Renal cortex interstitium (tissue), 11 donors: Measurements from ENCODE around the gene NSFL1C. TPM values are rescaled to one million over a fixed set of nuclear protein-coding genes. Genes with fewer than 3 reads are reported as not detected.

Experiments used
- DNase-seq, 11 donors: peaks; one replicate each; pipeline ENCODE4 v3.0.0-alpha.2; 2013; ENCODE audit warnings: low read depth in 9 of 11, low spot score in 4 of 11; ENCODE audit errors: extremely low read depth in 1 of 11
- polyA plus RNA-seq, 3 donors: library from polyadenylated mRNA; unstranded; fragments of 120-200 nt; gene quantifications; one replicate each; pipeline ENCODE4 v1.2.1, GENCODE V29; 2013; ENCODE audit not compliant: insufficient read length in 3 of 3

NSFL1C gene
- polyA plus RNA-seq, 3 donors = 96.5 to 110 (median 103) TPM

DNA sequence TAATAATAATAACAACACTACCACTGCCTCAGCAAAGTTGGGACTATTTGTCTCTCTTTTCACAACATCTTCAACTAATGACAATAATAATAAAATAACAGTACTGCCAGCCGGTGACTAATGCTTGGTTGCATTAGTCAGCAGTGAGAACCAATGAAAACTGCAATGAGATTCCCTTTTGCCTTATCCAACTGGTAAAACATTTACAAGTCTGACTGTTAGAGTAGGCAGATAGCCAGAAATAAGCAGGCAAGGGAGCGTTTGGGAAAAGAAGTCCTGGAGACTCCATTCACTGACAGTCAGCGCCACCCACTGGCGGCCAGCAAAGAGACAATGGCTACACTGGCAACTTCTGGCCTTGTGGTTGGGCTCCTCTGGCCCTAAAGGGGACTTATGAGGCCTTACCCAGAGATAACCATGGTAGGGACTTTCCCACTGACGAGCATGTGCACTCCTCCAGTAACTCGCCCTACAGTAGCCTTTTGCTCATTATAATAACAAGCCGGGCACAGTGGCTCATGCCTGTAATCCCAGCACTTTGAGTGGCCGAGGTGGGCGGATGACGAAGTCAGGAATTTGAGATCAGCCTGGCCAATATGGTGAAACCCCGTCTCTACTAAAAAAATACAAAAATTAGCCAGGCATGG lies 3.4 kb upstream of the NSFL1C start:
- peak; percentile 39 to 89 (median 65) for DNase-seq

DNA sequence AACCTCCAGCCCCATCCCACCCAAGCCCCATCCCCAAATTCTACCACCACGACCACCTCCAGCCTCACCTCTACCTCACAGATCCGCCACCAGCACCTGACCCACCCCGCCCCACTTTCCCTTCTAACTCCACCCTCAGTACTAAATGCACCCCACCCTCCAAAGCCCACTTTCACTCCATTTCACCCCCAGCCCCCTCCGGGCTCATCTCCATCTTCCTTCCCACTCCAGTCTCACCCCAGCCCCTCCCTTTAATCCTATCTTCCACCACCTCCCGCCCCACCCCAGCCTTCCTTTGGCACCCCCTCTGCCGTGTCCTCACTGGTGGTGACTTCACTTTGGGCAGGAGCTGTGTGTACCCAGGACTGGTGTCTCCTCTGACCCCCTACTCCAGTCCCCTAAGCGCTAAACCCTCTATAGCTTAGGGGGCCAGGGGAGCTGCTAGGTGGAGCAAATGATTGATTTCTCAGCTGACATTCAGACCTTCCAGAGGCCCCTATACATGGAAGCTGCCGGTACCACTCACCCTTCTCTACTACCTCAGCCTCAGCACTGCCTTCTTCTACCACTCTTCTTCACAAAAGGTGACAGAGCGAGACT lies 2.8 kb upstream of the NSFL1C start:
- DNase-seq = no peak

DNA sequence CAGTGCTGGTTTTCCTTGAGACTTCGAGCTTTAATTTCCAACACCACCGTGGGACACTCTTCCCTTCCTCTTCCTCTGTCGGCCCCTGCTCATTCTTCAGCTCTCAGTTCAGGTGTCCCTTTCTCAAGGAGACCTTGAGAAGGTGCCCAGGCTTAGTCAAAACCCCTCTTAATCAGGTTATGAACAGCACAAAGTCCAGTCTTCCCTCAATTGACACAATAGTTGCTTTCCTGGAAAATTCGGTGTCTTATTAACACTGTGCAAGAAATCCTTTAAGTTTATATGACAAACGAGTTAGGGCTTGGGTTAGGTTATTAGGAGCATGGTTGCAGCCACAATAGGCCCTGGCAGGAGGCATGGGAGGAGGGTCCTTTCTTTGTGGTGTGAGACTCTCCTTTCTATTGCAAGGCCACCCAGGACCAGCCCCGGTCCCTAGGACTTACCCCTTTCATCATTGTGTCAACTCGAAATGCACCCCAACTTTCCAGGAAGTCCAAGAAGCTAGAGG lies 1.5 kb upstream of the NSFL1C start:
- no peak for DNase-seq

DNA sequence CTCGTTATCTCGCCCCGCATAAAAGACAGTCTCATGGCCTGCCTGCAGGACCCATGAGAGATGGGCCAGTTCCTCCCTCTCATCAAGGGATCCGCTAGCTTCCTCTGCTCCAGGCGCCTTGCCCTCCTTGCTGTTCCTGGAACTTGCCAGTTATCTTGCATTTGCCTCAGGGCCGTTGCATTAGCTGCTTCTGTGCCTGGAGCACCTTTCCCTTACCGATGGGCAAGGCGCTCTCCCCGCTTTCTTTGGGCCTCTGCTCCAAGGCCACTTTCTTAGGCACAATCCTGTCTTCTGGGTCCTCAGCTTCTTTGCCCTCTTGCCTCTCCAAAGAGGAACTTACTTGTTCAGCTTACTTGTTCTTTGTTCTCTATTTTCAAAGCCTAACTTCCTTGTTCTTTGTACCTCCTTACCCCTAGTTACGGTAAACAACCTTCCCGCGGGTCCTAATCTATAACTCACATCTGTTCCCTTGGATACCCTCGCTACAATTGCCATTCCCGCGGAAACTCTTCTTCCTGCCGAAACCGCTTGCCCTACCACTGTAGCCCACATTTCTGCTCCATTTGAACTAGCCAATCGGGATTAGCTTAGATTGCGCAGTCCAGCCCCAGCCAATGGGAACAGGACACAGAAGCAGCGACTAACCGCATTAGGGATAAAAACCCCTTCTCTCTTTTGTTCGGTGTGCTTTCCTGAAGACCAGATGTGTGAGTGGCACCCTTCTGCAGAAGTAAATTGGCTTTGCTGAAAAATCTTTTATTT lies 887 bp upstream of the NSFL1C start:
- DNase-seq = peak in 1 of 11 donors; percentile 15

DNA sequence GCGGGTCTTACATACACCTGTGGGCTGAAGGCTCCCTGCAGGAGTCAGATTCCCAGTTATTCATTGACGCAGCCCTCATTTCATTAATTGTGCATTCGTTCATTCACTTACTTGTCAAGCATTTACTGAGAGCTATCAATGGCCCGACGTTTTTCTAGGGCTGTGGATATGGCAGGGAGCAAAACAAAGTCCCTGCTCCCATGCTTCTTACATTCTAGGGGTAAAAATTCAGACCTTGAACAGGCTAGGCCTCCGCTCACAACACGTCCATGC lies 369 bp upstream of the NSFL1C start:
- DNase-seq = no peak

DNA sequence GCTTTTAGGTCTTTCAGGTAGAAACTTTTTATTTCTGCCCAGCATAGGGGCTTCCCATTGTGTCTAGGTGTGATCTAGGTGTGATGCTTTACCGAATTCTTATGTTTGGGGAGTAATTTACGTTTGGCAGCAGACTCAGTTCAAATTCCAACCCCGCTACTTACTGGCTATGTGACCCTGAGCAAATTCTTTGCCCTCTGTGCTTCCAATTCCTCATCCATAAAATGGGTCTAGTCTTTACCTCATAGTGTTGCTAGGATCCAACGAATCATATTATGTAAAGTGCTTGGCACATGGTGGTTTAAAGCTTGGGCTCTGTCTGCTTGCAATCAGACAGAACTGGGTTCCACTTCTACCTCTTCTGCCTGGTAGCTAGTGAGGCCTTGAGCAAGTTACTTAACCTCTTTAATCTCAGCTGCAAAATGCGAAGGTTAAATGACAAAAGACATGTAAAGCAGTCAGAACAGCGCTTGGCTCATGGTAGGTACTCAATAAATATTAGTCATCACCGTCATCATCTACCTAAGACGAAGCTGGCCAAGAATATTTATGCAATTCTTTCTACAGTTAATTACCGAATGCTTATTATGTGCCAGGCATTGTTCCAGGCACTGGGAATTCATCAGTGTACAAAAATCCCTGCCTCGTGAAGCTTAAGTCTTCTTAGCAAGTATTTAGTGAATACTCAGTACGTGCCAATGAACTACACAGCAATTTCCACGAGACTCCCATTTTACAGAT lies 1.0 kb downstream of the NSFL1C start:
- DNase-seq = no peak

DNA sequence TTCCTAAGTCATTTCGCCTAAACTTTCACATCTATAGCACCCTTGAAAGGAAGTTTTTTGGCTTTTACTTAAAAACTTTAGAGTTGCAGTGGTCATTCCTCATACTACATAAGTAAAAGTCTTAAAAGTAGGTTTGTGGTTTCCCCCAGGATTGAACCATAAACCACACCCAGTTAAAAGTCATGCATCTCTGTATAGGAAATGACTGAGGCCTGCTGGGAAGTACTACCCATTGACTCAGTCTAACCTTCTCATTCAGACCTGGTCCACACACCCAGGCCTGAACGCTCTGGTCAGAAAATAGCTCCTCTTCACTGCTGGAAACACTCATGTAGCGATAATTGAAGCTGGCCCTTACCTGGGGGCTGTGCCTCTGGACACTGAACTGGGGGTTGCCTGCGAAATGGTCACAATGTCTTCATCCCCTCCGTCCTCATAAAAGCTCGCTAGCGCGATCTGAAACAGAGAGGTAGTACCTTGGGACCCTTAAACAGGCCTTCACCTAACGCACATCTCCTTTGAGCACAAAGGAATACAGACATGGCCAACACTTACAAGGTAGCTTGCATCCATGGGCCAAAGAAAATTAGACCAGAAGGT lies 2.6 kb downstream of the NSFL1C start:
- no peak for DNase-seq

DNA sequence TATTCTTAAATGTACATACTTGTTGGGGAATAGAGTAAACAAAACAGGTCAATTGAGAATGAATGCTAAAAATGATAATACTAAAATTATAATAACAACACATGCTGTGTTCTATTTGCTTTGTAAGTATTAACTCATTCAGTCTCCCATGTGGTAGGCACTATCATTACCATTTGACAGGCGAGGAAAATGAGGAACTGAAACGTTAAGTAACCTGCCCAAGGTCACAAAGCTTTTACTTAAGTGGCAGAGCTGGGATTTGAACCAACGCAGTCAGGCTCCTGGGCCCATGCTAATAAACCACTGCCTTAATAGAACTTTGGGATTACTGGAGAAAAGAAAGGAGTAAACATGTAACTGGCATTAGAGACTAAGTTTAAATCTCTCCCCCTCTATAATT lies 3.8 kb downstream of the NSFL1C start:
- no peak for DNase-seq

DNA sequence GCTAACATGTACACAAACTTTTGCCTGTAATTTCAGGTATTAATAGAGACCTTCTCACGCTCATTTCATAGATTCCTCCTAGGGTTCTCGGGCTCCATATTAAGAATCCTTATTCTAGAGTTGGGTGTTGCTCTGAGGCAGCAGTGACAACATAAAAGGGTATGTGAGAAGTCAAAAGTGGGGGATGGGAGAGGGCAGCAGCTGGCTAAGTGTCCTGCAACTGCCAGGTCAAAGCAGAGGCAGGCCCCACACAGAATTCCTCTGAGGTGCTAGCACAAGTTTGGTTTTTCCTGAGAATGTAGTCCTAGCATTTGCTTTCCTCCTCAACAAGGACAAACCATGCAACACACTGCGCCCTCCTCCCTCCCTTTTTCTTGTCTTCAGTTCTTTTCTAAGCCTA lies 4.6 kb downstream of the NSFL1C start:
- DNase-seq = no peak

DNA sequence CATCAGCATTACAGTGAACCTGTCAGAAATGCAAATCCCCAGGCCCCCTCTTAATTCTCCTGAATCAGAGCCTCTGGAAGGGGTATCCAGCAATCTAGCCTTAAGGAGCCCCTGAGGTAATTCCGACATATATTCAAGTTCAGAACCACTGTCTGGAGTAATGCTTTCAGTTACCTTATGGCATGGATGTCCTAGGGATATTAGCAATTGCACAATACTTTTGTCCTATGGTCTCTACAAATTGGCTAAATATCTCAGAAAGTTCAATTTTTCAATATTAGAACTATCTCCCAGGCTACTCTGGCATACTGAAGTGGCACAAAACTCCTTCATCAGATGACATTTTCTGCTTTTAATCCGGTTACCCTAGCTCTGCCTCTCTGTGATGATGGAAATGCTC lies 6.4 kb downstream of the NSFL1C start:
- DNase-seq = no peak

DNA sequence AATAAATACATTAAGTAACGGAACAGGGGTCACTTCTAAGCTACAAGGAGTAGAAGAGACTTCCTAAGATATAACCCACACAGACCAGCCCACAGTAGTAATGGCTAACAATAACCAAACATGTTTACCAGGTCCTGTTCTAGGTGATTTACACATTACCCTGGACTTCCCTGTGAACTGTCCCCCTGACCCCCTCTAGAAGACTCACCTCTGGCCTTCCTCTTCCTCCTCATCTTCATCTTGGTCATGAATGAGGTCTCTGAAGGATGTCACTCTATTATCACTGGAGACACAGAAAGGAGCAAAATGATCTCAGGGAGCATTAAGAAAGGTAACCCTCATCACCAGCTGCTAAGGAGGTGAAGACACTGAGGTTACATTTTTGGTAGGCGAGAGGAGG lies 8.7 kb downstream of the NSFL1C start:
- no peak for DNase-seq

DNA sequence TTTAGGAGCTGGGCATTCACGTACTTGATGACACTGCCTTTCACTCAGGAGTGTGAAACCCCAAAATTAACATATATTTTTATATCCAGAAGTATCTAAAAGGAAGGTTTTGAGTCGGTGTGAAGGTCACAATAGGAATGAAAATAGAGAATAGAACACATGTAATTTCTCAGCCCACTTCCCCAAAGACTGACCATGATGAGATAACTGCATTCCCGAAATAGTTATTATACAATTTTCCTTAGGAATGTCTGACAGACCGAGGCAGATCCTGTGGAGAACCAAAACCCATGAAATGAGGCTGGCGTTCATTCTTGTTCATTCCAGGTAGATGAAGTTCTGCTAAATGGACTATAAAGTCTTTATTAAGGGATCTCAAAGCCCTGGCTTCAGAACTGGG lies 10.3 kb downstream of the NSFL1C start:
- DNase-seq = no peak

DNA sequence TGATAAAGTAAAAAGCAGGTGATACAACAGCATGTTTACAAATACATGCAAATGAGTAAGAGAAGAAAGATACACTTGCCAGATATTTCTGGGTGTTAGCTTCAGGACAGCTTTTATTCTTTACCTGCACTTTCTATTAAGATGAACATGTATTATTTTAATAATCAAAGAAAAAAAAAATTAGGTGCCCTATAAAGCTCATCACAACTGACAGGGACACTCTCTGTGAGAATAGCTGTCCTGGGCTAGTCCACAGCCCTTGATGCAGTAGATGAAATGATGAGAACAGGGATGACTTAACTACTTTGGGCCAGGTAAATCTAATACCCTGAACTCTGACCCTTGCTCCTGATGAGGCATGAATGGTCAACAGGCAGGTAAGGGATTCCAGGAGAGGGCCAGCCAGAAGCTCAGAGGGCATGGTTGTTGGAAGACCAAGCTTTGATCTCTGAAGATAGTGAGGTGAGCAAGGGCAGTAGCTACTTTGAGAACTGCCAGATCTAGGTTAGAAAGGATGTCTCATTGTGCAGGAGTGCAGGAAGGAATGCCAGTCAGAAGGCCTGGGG lies 15.6 kb downstream of the NSFL1C start:
- no peak for DNase-seq

DNA sequence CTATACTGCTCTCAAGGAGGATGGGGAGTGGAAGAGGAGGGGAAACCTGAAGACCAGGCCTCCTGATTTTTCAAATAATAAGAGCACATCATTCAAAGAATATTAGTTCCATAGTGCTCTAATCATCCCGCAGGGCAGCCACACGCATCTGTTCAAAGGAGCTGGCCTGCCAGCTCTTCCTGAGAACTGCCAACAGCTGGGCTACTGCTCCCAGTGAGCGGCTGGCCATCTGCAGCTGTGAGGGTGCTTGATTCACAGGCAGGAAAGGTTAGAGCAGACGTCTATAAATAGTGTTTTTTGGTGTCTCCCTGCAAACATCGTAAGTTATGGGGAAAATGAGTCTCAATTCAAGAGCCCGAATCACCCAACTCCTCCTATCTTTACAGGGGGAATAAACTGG lies 17.3 kb downstream of the NSFL1C start:
- DNase-seq = no peak

DNA sequence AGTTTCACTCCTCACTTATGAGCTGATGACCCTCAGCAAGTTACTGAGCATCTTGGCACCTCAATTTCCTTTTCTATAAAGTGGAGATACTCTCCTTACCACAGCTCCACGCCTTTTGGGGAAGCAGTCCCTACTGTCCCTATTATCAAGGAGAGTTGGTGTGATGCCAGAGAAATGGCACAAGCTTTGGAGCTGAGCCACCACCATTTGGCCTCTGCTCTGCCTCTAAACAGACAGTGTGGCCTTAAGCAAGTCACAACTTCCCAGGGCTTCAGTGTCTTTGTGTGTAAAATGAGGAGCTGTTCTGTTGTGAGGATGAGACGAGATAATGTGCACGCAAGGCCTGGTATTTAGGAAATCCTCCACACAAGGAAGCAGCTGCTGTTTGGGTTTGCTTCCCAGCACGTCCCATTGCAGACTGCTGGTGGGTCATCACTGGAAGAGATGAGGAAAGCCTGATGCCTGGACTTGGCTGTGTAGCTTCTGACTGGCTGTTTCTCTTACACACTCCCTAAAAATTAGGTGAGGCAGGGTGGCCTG lies 18.5 kb downstream of the NSFL1C start:
- no peak for DNase-seq

DNA sequence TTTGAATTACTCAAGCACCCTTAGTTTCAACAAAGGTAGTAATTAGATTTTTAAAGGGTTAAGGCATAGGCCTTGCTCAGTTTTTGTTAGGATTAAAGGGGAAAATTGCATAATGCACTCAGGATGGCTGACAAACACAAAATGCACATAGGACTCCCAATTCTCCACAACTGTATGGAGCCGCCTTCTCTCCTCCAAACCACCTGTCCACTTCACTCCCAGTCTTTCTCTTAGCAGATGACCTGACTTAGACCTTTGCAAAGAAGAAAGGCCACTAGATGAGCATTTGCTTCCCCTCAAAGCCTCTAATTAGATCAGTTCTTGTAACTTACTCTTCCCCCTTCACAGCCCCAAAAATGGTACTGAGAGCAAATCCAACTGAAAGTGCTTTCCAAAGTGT lies 20.1 kb downstream of the NSFL1C start:
- no peak for DNase-seq

DNA sequence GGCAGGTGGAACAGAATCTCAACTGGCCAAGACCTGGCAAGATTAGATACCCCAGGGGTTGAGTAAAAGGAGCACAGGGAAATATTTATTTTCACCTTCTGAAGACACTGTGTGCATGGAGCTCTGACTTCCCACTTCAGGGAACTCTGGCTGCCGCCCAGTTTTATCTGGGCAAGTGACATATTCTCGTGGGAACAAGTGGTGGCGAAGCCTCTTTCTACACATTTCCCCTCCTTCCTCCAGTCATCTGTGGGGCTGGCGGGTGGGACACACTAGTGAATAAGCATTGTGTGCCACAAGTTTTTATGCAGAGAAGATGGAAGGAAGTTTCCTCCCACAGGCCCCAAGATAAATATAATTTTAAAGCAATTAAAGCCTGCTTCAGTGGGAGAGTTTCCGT lies 23.6 kb downstream of the NSFL1C start:
- no peak for DNase-seq

DNA sequence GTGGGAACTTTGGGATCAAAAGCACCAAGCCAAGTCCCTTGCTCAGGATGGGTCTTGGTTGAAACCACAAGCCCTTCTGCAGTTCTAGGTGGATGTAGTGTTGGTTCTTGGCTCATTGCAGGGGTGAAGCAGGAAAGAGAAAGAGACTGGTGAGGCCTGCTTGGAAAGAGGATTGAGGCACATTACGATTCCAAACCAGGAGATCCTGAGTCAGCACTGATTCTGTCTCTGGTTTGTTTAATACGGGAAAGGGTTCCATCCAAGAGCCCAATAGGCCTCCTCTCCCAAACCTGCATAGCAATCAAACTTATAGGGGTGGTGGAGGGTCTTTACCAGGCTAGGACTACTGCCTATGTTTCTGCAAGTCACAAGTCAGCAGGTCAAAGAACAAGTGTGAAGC lies 24.3 kb downstream of the NSFL1C start:
- no peak for DNase-seq

DNA sequence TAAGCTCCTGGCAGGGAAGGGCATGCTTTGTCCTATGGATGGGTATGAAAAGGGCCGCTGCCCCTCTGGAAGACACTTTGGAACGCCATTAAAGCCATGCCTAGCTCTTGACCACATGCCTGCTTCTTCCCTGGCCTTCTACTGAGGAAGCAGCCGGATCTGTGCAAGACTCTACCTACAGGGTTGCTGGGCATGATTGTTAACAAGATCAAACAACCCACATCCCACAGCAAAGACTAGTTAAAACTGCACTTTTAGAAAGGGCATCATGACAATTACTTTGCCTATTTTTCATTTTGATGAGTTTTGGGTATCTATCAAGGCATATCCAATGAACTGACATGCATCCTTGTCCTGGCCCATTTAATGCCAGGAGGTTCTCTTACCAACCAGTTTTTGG lies 25.5 kb downstream of the NSFL1C start:
- no peak for DNase-seq
